K562 (cell line): Measurements from ENCODE around the gene MPDZ. TPM values are rescaled to one million over a fixed set of nuclear protein-coding genes. Genes with fewer than 3 reads are reported as not detected.

ENCODE experiments used
- ATAC-seq: fragments of 200-7000 bp; cut with Tn5 transposase; 3 replicates; pipeline ENCODE4 v1.9.1; 2020; ENCODE audit warnings: moderate library complexity
- BruUV-seq: library from RNA; stranded (reverse); fragments of 400-500 nt; replicated peaks from 2 replicates; lab custom pipeline; 2021; lab: Mats Ljungman, UMichigan
- CTCF ChIA-PET: fragments of 300-600 bp; formaldehyde crosslinking; extraction: SDS; loops from one replicate; lab custom pipeline; 2021; ENCODE audit warnings: low intra/inter-chr PET ratio; lab: Yijun Ruan, JAX
- POLR2A ChIA-PET: fragments of 300-600, 350-650 bp; sonication (Branson Sonifier 250); formaldehyde crosslinking; extraction: SDS; loops from one replicate; lab custom pipeline; 2021; ENCODE audit warnings: antibody characterized with exemption, inconsistent platforms; lab: Yijun Ruan, JAX
- DNase-seq, 4 experiments: peaks; one replicate each; pipeline versions ENCODE4 v3.0.0 to v3.0.0-alpha.2; 2011 to 2018; ENCODE audit warnings: low spot score in 3 of 4, mixed read lengths in 3 of 4; ENCODE audit errors: extremely low read depth in 1 of 4
- FAIRE-seq: peaks from 2 replicates; lab custom pipeline; 2011; peaks lifted over from hg19 to GRCh38; lab: Jason Lieb, UNC
- H2AFZ ChIP-seq: 2 replicates; pipeline ENCODE4 v1.6.0; 2011; ENCODE audit warnings: low read depth, low read length, control low read depth, inconsistent platforms
- H3K27ac ChIP-seq: fragments of 200-600 bp; 3 replicates; pipeline ENCODE4 v1.8.0; 2011; ENCODE audit warnings: low read depth, mild to moderate bottlenecking, control low read depth, inconsistent platforms, low read length, moderate library complexity, mixed read lengths; ENCODE audit errors: extremely low read depth
- H3K27me3 ChIP-seq, 2 experiments: fragments of 300-600 bp in 1 of 2; 2 replicates in 1 of 2; 3 replicates in 1 of 2; pipeline versions ENCODE4 v1.6.0 to v1.8.0; 2011; ENCODE audit warnings: inconsistent platforms in 2 of 2, low read length in 2 of 2, mild to moderate bottlenecking in 1 of 2, mixed read lengths in 1 of 2, moderate library complexity in 1 of 2; ENCODE audit not compliant: control insufficient read depth in 2 of 2, insufficient read depth in 2 of 2
- H3K36me3 ChIP-seq: fragments of 300-600 bp; 3 replicates; pipeline ENCODE4 v1.8.0; 2011; ENCODE audit warnings: mild to moderate bottlenecking, low read length, inconsistent platforms; ENCODE audit not compliant: control insufficient read depth, insufficient read depth
- H3K4me1 ChIP-seq, 2 experiments: fragments of 200-600 bp in 1 of 2; replicated peaks in 1 of 2; 2 replicates in 1 of 2; 3 replicates in 1 of 2; pipeline versions ENCODE4 v1.5.1 to v1.8.0; 2011; ENCODE audit warnings: inconsistent platforms in 2 of 2, low read length in 2 of 2, mild to moderate bottlenecking in 1 of 2, mixed read lengths in 1 of 2, moderate library complexity in 1 of 2; ENCODE audit not compliant: control insufficient read depth in 2 of 2, insufficient read depth in 2 of 2
- H3K4me2 ChIP-seq: 2 replicates; pipeline ENCODE4 v1.6.1; 2011; ENCODE audit warnings: low read length, control low read depth, inconsistent platforms, mixed read lengths; ENCODE audit not compliant: insufficient read depth
- H3K4me3 ChIP-seq: fragments of 200-600 bp; sonication (generic), shearing (Covaris generic); 2 replicates; pipeline ENCODE4 v1.5.1; 2016; ENCODE audit warnings: control low read depth, inconsistent platforms
- H3K79me2 ChIP-seq: fragments of 200-600 bp; 3 replicates; pipeline ENCODE4 v1.8.0; 2011; ENCODE audit warnings: low read length, inconsistent platforms; ENCODE audit not compliant: control insufficient read depth, insufficient read depth
- H3K9ac ChIP-seq, 2 experiments: 2 replicates each; pipeline versions ENCODE4 v1.6.0 to v1.6.1; 2011; ENCODE audit warnings: low read depth in 2 of 2, low read length in 2 of 2, control low read depth in 1 of 2, inconsistent platforms in 1 of 2, mild to moderate bottlenecking in 1 of 2, mixed read lengths in 1 of 2; ENCODE audit not compliant: insufficient read depth in 1 of 2
- H3K9me1 ChIP-seq: one replicate; pipeline ENCODE4 v1.6.0; 2011; ENCODE audit warnings: inconsistent platforms, mild to moderate bottlenecking, low read length, moderate library complexity; ENCODE audit not compliant: control insufficient read depth, insufficient read depth
- H3K9me3 ChIP-seq: replicated peaks from 2 replicates; pipeline ENCODE4 v1.5.1; 2011; ENCODE audit warnings: low read depth, low read length, inconsistent platforms; ENCODE audit not compliant: control insufficient read depth, insufficient read depth
- H4K20me1 ChIP-seq: replicated peaks from 2 replicates; pipeline ENCODE4 v1.6.1; 2011; ENCODE audit warnings: low read length, inconsistent platforms, mixed read lengths; ENCODE audit not compliant: control insufficient read depth, insufficient read depth
- HEY1 ChIP-seq: fragments of 250-450 bp; sonication (Bioruptor Pico); IDR thresholded peaks from 2 replicates; pipeline ENCODE4 v1.5.0; 2020; ENCODE audit warnings: mild to moderate bottlenecking, moderate library complexity, borderline replicate concordance
- MAZ ChIP-seq, 2 experiments: fragments of 450-650 bp in 1 of 2; sonication (generic) in 1 of 2; formaldehyde crosslinking; IDR thresholded peaks in 1 of 2; conservative IDR thresholded peaks in 1 of 2; 2 replicates each; pipeline versions ENCODE4 v1.4.0 to v1.5.0; 2020; ENCODE audit warnings: mild to moderate bottlenecking in 1 of 2, missing genetic modification reagents in 1 of 2
- MCM2 ChIP-seq: fragments of 450-650 bp; IDR thresholded peaks from 2 replicates; pipeline ENCODE4 v1.6.1; 2017; ENCODE audit warnings: low read depth, mild to moderate bottlenecking
- MCM7 ChIP-seq, 2 experiments: fragments of 450-650 bp; IDR thresholded peaks; 2 replicates each; pipeline ENCODE4 v1.6.1; 2016 to 2018
- MTF1 ChIP-seq: fragments of 250-450 bp; sonication (Bioruptor Pico); IDR thresholded peaks from 2 replicates; pipeline ENCODE4 v1.9.0; 2021; ENCODE audit warnings: moderate library complexity, mild to moderate bottlenecking, inconsistent platforms, borderline replicate concordance
- POLR2AphosphoS2 ChIP-seq: IDR thresholded peaks from 2 replicates; pipeline ENCODE4 v1.6.1; 2012; ENCODE audit warnings: low read length, improper control_type of control experiment
- SLC30A9 ChIP-seq: fragments of 250-450 bp; sonication (Bioruptor Pico); IDR thresholded peaks from 2 replicates; pipeline ENCODE4 v1.8.0; 2022; ENCODE audit warnings: mild to moderate bottlenecking, moderate library complexity
- USF1 ChIP-seq: sonication (generic); formaldehyde crosslinking; IDR thresholded peaks from 2 replicates; pipeline ENCODE4 v1.9.0; 2022; ENCODE audit warnings: mild to moderate bottlenecking, missing genetic modification reagents
- ZNF449 ChIP-seq: fragments of 250-450 bp; sonication (Bioruptor Pico); IDR thresholded peaks from 2 replicates; pipeline ENCODE4 v1.8.0; 2022; ENCODE audit warnings: moderate library complexity, mild to moderate bottlenecking, inconsistent platforms
- ZNF57 ChIP-seq: fragments of 450-650 bp; formaldehyde crosslinking; IDR thresholded peaks from 2 replicates; pipeline ENCODE4 v1.4.0; 2020; ENCODE audit warnings: mild to moderate bottlenecking, moderate library complexity
- WGBS: fragments of 100-300 bp; shearing (Covaris generic); methylation state at CpG from one replicate; pipeline ENCODE4 v1.1.6; 2016; ENCODE audit warnings: low coverage, mixed read lengths; ENCODE audit not compliant: insufficient coverage; ENCODE audit errors: missing lambda C conversion rate; 5-methylcytosine and 5-hydroxymethylcytosine counted together
- in situ Hi-C: fragments of 300-500 bp; cut with MboI; formaldehyde crosslinking; loops from 4 replicates; pipeline ENCODE4 v1.15.0; 2018; ENCODE audit warnings: inconsistent platforms, mixed read lengths
- intact Hi-C: fragments of 100-400 bp; cut with micrococcal nuclease; formaldehyde crosslinking; loops from 2 replicates; pipeline ENCODE4 v1.14.2; 2022
- polyA plus RNA-seq, 8 experiments: library from polyadenylated mRNA; depleted of rRNA in 4 of 8; stranded (reverse) in 5 of 8; unstranded in 3 of 8; fragments of >200 nt; fragmentation: Nextera tagmentation in 2 of 8; fragmentation: Illumina TruSeq in 1 of 8; extraction: Ambion mirVana in 2 of 8; extraction: Trizol in 1 of 8; gene quantifications; 2 replicates each; pipeline versions ENCODE4 v1.2.1 to v1.2.3, GENCODE V29; 2011 to 2014; ENCODE audit warnings: inconsistent platforms in 1 of 8, missing spikeins in 1 of 8
- total RNA-seq, 7 experiments: library from RNA; depleted of rRNA in 6 of 7; stranded (reverse); fragments of >200 nt in 6 of 7; fragmentation: Illumina TruSeq in 2 of 7; extraction: Trizol in 2 of 7; gene quantifications; 2 replicates each; pipeline versions ENCODE4 v1.2.1 to v1.2.3, GENCODE V29; 2011 to 2021; ENCODE audit warnings: low replicate concordance in 1 of 7
- TF ChIP-seq, protein P1 (sequence below): fragments of 450-650 bp; formaldehyde crosslinking; IDR thresholded peaks from 2 replicates; pipeline ENCODE4 v1.4.0; 2020; ENCODE audit warnings: mild to moderate bottlenecking, moderate library complexity

The MPDZ gene
- total and polyA plus RNA-seq, 9 of the 15 experiments (the other 6 are each of a cell fraction or from before 2014, with no cell fraction given) = 3.9 to 13.2 (median 5.7) TPM

DNA sequence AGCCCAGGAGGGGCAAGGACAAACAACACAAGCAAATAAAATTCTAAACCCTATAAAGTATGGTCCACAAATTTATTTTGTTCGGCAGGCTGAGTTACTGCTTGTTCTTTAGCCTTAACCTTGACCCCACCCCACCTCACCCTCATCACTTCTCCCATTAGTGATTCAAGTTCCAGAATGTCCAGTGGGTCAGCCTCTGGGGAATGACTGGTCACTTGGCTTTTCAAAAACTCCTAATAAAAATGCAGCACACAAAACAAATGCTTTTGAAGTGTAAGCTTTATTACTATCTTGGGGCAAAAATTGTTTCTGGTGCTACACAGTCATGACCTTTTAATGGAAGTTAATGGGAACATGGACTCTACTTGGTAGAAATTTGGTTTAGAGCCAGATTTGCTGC, 142.1 kb downstream of the MPDZ start:
- no peaks in the 10 kb centered on the region for H3K4me1 ChIP-seq
- H3K27ac ChIP-seq = no peak overlapping the region
- H3K9me1 ChIP-seq = no peaks in the 10 kb centered on the region
- intact Hi-C loops (no loop called here), in situ Hi-C loops (no loop called here)
- no peak overlapping the region for H2AFZ ChIP-seq
- no peaks in the 10 kb centered on the region for H3K36me3 ChIP-seq
- ChIA-PET CTCF (no interaction called here), POLR2A (no interaction called here)
- FAIRE-seq (no peak), DNase-seq (no peak), ATAC-seq (no peak)
- no peak overlapping the region for H3K4me2 ChIP-seq
- H3K27me3 ChIP-seq = no peaks in the 10 kb centered on the region
- H3K9me3 ChIP-seq = no peaks in the 10 kb centered on the region
- 57% methylated on average over 1 of the region's 1 CpG for WGBS
- H3K9ac ChIP-seq = no peak overlapping the region
- no peak overlapping the region for H3K4me3 ChIP-seq
- no peaks in the 10 kb centered on the region for H4K20me1 ChIP-seq
- BruUV-seq = no TSS peak
- TF ChIP-seq MTF1 (no peak), ZNF449 (CRISPR knock-in tag) (no peak), SLC30A9 (CRISPR knock-in tag) (no peak), ZNF57 (CRISPR knock-in tag) (no peak), HEY1 (CRISPR knock-in tag) (no peak), USF1 (no peak), MAZ (CRISPR knock-in tag; conservative IDR thresholded peaks at IDR 0.05 in 1 of 2, IDR thresholded peaks at IDR 0.05 in 1 of 2) (no peak), POLR2AphosphoS2 (no peak), MCM2 (no peak), MCM7 (IDR thresholded peaks at IDR 0.05) (no peak)
- TF ChIP-seq, protein P1, sequence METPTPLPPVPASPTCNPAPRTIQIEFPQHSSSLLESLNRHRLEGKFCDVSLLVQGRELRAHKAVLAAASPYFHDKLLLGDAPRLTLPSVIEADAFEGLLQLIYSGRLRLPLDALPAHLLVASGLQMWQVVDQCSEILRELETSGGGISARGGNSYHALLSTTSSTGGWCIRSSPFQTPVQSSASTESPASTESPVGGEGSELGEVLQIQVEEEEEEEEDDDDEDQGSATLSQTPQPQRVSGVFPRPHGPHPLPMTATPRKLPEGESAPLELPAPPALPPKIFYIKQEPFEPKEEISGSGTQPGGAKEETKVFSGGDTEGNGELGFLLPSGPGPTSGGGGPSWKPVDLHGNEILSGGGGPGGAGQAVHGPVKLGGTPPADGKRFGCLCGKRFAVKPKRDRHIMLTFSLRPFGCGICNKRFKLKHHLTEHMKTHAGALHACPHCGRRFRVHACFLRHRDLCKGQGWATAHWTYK (CRISPR knock-in tag) = no peak
- H3K79me2 ChIP-seq = no peaks in the 10 kb centered on the region
